ENCODE results near the gene C19orf81.
"Not testable (repeated sequence)": the region's sequence is repeated elsewhere in the genome, so short reads cannot be mapped to it uniquely, and the experiment has no call there.

C19orf81 gene

GRCh38 chr19:50649433-50650391 lies at the start of gene C19orf81:
TSS of gene C19orf81 (plus strand) at chr19:50649445. CDS start at chr19:50649445, 0 bp downstream.
- DNase-seq, result no peak

DNA sequence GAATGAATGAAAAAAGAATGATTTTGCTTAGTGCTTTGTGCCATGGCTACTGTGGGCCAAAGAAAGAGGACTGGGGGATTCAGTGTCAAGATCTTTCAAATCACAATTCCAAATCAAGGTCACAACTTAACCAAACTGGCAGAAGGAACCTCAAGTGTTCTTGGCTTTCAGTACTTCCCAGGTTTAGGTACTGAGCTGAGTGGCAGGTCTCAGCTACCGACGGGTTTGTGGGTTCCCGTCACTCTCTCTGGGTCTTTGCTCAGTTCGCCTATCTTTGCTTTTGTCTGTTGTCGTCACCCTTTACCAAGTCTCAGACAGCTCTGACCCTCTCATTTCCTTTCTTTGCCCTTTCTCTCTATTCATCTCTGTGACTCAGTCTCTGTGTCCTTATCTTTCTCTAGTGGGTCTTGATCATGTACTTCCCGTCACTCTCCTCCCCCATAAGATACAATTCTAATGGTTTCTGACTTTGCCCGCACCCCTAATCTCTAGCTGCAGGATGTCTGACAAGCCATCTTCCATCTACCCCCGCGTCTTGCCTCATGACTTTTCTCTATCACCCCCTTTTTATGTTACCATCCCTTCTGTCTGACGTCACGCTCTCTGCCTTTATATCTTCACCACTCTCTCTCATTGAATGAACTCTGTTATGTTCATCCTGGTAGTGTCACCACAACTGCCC lies 47.7 kb upstream of the C19orf81 start:
- no peak for DNase-seq

DNA sequence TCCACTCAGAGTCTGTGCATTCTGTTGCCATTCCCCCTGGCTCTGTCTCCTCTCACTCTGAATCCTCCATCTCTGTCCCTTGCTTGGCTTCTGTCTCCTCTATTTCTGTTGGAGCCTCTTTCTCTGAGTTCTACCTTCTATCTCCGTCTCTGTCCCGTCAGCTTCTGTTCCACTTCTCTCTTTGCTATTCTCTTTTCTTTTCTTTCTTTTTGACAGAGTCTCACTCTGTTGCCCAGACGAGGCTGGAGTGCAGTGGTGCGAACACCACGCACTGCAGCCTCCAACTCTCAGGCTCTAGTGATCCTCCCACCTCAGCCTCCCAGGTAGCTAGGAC lies 47.2 kb upstream of the C19orf81 start:
- no peak for DNase-seq

DNA sequence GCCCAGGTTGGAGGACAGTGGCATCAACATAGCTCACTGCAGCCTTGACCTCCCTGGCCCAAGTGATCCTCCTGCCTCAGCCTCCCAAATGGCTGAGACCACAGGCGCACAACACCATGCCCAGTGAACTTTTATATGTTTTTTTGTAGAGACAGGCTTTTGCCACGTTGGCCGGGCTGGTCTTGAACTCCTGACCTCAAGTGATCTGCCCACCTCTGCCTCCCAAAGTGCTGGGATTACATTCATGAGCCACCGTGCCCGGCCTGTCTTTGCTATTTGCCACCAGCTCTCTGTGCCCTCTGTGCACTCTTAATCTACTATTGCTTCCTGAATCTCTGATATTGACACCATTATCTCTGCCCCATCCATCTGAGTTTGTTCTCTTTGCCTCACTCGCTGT lies 46.7 kb upstream of the C19orf81 start:
- no peak for DNase-seq

DNA sequence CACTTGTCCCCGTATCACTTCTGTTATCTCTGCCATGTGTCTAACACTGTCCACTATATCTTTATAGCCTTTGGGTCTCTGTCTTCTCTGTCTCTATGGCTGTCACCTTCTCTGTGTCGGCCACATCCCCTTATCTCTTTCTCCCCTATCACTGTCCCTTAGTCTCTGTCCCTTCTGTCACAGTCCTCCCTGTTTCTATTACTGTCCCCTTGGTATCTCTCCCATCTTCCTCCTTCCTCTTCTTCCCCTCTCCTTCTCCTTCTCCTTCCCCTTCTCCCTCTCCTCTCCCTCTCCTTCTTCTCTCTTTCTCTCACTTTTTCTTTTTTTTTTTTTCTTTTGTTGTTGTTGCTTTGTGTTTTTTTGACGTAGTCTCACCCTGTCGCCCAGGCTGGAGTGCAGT lies 46.3 kb upstream of the C19orf81 start:
- DNase-seq, result no peak

GRCh38 chr19:50604264-50605073 lies 44.8 kb upstream of the C19orf81 start:
- not testable (repeated sequence) for DNase-seq

- not testable (repeated sequence) for DNase-seq
These were observed 43.0 kb upstream of the C19orf81 start for GRCh38 chr19:50606059-50606836.

- no peak for DNase-seq
These were observed 41.9 kb upstream of the C19orf81 start for GRCh38 chr19:50607388-50607787.

- no peak for DNase-seq
These were observed 41.1 kb upstream of the C19orf81 start for GRCh38 chr19:50607874-50608785.

DNA sequence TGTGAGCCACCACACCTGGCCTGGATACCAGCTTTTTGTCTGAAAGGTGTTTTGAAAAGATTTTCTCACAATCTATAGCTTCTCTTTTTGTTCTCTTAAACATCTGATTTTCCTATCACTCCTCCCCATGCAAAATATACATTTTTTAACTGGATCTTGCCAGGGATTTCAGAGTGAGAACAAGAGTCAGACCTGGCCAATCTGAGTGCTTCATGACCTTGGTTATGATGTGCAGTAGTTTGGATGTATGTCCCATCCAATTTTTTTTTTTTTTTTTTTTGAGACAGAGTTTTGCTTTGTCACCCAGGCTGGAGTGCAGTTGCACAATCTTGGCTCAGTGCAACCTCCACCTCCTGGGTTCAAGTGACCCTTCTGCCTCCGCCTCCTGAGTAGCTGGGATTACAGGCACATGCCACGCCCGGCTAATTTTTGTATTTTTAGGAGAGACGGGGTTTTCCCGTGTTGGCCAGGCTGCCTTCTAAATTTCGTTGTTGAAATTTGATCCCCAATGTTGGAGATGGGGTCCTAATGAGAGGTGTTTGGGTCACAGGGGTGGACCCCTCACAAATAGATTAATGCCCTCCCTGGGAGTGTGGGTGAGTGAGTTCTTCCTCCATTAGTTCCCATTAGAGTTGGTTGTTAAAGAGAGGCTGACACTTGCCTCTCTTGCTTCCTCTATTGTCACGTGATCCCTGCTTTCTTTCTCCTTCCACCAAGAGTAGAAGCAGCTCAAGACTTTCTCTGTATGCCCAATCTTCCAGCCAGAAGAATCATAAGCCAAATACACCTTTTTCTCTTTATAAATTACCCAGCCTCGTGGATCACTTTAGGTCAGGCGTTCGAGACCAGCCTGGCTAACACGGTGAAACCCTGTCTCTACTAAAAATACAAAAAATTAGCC lies 36.5 kb upstream of the C19orf81 start:
- not testable (repeated sequence) for DNase-seq

- not testable (repeated sequence) for DNase-seq
These were observed 30.9 kb upstream of the C19orf81 start for GRCh38 chr19:50618379-50618778.

- not testable (repeated sequence) for DNase-seq
These were observed 30.1 kb upstream of the C19orf81 start for GRCh38 chr19:50619184-50619583.

DNA sequence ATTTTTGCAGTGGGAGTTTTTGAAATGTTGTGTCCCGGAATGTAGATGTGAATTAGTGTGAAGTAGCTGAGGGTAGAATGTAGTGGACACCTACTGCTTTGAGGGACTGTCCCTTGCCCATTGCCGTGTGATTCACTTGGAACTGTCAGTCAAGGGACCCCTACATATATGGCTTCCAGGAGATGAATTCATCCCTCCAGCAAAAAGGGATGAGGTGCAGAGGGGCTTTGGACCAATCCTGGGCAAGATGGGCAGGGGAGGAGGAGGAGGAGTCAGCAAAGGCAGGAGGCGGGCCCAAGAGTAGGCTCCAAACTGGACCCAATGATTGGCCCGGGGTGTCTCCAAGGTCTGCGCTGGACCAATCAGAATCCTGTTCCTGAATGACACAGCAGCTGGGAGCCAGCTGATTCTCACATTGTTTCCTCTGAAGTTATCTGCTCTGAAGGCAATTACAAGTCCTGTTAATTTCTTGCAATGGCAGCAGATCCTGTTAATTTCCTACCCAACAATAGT lies 28.8 kb upstream of the C19orf81 start:
- DNase-seq, result not testable (repeated sequence)

DNA sequence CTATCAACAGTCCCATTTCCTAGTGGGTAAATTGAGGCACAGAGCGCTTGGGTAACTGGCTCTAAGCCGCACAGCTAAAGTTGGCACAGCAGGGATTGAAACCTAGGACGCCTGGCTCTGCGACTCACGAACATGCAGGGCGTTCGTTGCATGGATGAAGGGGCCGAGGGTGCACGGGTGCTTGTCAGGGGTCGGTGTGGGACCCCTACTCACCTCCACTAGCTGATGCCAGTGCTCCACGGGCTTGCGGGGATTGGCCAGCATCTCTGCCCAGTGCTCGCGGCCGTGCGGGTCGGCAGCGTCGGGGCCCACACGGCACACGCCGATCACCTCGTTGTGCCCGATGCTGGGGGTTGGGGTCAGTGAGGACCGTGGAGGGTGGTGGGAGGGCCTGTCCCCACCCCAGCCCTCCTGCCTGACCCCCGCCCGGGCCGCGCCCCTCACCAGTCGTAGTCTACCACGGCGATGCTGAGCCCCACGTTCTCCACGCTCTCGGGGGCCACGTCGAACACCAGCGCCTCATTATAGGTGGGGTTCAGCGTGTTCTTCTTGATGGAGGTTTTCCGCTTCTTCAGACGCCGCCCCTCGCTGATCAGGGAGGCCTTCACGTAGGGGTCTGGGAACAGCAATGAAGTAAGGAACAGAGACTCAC lies 24.2 kb upstream of the C19orf81 start:
- DNase-seq, result no peak

- no peak for DNase-seq
These were observed 23.2 kb upstream of the C19orf81 start for GRCh38 chr19:50626011-50626410.

- no peak for DNase-seq
These were observed 22.4 kb upstream of the C19orf81 start for GRCh38 chr19:50626795-50627194.

DNA sequence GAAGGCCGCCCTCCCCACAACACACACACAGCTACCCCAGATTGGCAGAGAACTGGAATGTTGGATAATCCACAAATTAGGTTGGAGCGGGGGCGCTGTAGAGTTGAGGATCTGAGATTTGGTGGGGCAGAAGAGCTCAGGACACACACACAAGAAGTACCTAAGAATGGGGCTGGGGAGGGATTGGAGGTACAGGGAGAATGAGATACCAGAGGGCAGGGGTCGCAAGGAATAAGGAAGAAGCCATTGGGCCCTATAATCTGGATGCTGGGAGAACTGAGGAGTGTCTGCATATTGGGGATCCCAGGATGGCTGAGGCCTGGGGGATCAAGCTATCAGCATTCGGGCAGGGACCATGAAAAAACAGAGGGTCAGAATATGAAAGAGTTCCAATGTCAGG lies 21.1 kb upstream of the C19orf81 start:
- no peak for DNase-seq

DNA sequence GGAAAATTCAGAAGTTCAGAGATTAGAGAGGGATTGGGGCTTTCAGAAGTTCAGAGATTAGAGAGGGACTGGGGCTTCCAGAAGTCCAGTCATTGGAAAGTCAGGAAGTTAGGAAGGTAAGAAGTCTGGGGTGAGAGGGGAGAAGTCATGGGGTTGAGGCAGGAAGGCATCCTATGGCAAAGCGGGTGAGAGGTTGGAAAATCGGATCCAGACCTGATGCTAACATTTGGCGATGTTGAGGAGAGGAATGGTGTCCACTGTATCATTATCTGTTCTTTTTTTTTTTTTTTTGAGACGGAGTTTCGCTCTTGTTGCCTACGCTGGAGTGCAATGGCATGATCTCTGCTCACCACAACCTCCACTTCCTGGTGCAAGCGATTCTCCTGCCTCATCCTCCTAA lies 20.7 kb upstream of the C19orf81 start:
- DNase-seq, result no peak

DNA sequence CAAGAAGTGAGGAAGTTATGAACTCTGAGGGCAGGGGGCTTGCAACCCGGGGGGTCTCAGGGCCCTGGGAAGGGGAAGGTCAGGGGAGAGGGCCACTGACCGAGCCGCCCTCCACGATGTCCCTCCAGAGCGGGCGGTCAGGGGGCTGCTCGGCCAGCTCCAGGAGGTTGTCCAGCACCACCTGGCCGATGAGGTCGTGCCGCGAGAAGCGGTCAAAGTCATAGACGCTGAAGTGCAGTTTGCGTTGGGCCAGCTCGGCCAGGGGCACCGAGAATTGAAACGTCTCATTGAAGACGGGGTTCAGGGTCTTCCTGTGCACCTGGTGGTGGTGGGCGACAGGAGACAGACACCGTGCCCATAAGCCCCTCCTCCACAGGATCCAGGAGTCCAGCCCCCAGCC lies 20.1 kb upstream of the C19orf81 start:
- no peak for DNase-seq
